ENCODE measurements around the gene COX5A. TPM values are rescaled to one million over a fixed set of nuclear protein-coding genes. Genes with fewer than 3 reads are reported as not detected.

Gene COX5A
- total and polyA plus RNA-seq, 12 donors: 60.9 to 330 (median 153) TPM

DNA sequence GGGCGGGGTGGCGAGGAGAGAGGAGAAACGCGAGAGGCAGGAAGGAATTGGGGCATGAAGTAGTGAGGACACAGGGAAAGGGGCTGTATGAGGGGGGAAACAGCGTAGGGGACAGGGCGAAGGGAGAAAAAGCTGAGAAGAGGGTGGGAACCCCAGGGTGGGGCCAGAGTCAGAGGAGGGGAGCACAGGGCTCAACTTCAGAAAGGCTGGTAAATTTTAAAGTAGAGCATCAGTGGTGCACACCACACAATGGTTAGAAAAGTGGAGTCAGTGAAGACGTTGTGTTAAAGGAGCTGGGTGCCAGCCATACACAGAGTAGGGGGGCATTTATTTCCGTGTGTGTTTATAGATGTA, 21.7 kb upstream of the COX5A start:
- Histone ChIP-seq H3K4me3 (peak overlapping the region in 1 of 4 donors; percentile 74), H3K9me3 (replicated peaks in 1 of 3) (no peaks in the 10 kb centered on the region), H3K27ac (no peak overlapping the region), H3K36me3 (replicated peaks in 1 of 2) (no peaks in the 10 kb centered on the region), H3K27me3 (no peaks in the 10 kb centered on the region), H3K4me1 (replicated peaks in 1 of 2) (peaks cover 13 to 40% of the 10 kb centered on the region in 2 donors)
- TF ChIP-seq, protein P1, sequence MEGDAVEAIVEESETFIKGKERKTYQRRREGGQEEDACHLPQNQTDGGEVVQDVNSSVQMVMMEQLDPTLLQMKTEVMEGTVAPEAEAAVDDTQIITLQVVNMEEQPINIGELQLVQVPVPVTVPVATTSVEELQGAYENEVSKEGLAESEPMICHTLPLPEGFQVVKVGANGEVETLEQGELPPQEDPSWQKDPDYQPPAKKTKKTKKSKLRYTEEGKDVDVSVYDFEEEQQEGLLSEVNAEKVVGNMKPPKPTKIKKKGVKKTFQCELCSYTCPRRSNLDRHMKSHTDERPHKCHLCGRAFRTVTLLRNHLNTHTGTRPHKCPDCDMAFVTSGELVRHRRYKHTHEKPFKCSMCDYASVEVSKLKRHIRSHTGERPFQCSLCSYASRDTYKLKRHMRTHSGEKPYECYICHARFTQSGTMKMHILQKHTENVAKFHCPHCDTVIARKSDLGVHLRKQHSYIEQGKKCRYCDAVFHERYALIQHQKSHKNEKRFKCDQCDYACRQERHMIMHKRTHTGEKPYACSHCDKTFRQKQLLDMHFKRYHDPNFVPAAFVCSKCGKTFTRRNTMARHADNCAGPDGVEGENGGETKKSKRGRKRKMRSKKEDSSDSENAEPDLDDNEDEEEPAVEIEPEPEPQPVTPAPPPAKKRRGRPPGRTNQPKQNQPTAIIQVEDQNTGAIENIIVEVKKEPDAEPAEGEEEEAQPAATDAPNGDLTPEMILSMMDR (IDR thresholded peaks at IDR 0.05): no peak
- no peak for TF ChIP-seq POLR2A (IDR thresholded peaks at IDR 0.05)
- 37 to 44% (median 43%) methylated on average over 8 of the region's 8 CpGs for WGBS, 4 donors
- DNase-seq: no peak
- intact Hi-C loops (cut with DNase I): loop anchor here in 1 of 2 donors (10.0 kb wide), 1 partner anchor 325 kb away; no protein-coding TSS in a partner anchor

DNA sequence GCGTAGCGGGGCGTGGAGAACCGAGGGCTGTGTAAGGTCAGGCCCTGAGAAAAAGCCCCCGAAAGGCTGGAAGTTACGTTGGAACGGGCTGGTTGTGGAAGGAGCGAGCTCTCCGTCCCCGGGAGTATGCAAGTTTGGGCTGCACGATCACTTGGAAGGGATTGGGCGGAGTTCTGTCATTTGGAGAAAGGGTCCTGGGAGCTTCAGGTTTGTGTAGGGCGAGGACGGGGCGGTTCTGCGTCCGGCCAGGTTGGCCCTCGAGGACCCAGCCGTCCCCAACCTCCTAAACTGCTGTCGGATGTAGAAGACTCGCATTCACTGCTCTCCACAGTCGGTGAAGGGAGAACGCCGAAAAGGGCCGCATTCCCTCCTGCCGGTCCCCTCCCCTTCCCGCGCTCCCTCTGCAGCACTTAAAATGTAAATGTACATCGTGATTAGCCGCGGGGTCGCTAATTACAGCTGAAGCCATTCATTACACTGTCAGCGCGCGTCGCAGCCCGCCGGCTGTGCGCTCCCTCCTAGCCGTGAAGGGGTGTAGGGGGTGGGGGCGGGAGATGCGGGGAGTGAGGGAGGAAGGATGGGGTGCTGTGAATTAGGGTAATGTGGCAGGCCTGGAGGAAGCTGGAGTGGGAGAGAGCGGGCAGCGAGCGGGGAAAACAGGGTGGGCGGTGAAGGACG, 21.2 kb upstream of the COX5A start:
- no peak for DNase-seq
- peak overlapping the region in 2 of 5 donors; percentile 5 to 55 for H3K27ac ChIP-seq

DNA sequence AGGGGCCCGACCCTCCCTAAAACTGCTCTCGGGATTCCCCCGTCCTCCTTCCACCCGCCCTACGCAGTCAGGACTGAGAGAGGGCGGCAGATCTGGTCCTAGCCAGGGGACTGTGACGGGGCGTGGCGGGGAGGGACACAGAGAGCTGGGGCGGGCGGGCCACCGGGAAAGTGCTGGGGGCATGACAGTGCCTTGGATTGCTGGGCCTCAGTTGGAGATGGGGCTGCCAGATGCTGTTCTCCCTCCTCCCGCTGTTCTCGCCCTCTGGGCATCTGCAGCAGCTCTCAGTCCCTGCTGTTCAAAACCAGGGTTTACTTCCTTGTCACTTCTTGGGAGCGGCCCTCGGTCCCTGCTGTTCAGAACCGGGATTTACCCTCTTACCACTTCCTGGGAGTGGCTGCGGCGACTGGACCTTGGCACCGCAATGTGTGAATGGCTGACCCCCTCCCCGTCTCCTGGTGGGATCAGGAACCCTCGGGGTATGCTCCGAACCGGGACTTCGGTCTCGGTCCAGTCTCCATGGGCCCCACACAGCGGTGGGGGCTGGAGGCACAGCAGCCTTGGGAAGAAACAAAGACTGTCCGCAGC, 20.5 kb upstream of the COX5A start:
- intact Hi-C loops (cut with DNase I): loop anchor here in 1 of 2 donors (10.0 kb wide), 1 partner anchor 324 kb away; no protein-coding TSS in a partner anchor
- H3K27ac ChIP-seq: peak overlapping the region in 2 of 5 donors; percentile 45 to 55
- no peaks in the 10 kb centered on the region for H3K9me3 ChIP-seq (replicated peaks in 1 of 3)
- TF ChIP-seq, protein P1 (IDR thresholded peaks at IDR 0.05): peak in 5 of 6 experiments; percentile 7 to 47 (median 28)
- TF ChIP-seq POLR2A (IDR thresholded peaks at IDR 0.05): no peak
- no peaks in the 10 kb centered on the region for H3K27me3 ChIP-seq
- DNase-seq: peak; percentile 37 to 80 (median 53)
- H3K4me3 ChIP-seq: peak overlapping the region in 2 of 4 donors; percentile 3 to 74
- H3K36me3 ChIP-seq (replicated peaks in 1 of 2): no peaks in the 10 kb centered on the region
- 19 to 45% (median 35%) methylated on average over 26 to 28 of the region's 28 CpGs for WGBS, 4 donors
- peaks cover 18 to 51% of the 10 kb centered on the region in 2 donors for H3K4me1 ChIP-seq (replicated peaks in 1 of 2)

More for the DNA sequence above, 21.2 kb upstream of the COX5A start:
- peaks cover 17 to 45% of the 10 kb centered on the region in 2 donors for H3K4me1 ChIP-seq (replicated peaks in 1 of 2)
- WGBS, 4 donors: 31 to 38% (median 33%) methylated on average over 44 to 47 of the region's 47 CpGs
- no peaks in the 10 kb centered on the region for H3K36me3 ChIP-seq (replicated peaks in 1 of 2)
- H3K27me3 ChIP-seq: no peaks in the 10 kb centered on the region
- intact Hi-C loops (cut with DNase I): loop anchor here in 1 of 2 donors (10.0 kb wide), 1 partner anchor 324 kb away; no protein-coding TSS in a partner anchor
- H3K4me3 ChIP-seq: peak overlapping the region in 2 of 4 donors; percentile 3 to 74
- TF ChIP-seq, protein P1 (IDR thresholded peaks at IDR 0.05): no peak
- no peak for TF ChIP-seq POLR2A (IDR thresholded peaks at IDR 0.05)
- no peaks in the 10 kb centered on the region for H3K9me3 ChIP-seq (replicated peaks in 1 of 3)

DNA sequence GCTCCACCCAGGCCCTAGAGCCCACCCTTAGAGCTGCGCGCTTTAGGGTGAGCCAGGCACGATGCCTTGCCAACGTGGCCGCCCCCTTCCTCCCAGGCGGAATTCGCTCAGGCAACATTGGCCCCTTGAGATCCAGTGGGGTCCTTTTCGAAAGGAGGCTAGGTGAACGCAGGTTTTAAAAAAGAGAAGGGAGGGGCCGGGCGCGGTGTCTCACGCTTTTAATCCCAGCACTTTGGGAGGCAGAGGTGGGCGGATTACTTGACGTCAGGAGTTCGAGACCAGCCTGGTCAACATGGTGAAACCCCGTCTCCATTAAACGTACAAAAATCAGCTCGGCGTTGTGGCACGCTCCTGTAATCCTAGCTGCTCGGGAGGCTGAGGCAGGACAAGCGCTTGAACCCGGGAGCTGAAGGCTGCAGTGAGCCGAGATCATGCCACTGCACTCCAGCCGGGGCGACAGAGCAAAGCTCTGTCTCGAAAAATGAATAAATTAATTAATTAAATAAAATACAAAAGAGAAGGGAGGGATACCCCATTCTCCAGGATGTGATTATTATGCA, 19.7 kb upstream of the COX5A start:
- Histone ChIP-seq H3K4me3 (peak overlapping the region in 1 of 4 donors; percentile 74), H3K4me1 (replicated peaks in 1 of 2) (peaks cover 18 to 51% of the 10 kb centered on the region in 2 donors), H3K36me3 (replicated peaks in 1 of 2) (no peaks in the 10 kb centered on the region), H3K9me3 (replicated peaks in 1 of 3) (no peaks in the 10 kb centered on the region), H3K27me3 (no peaks in the 10 kb centered on the region), H3K27ac (peak overlapping the region in 4 of 5 donors; percentile 9 to 94 (median 87))
- peak in 1 of 7 donors; percentile 65 for DNase-seq
- intact Hi-C loops (cut with DNase I): loop anchor here in 1 of 2 donors (10.0 kb wide), 1 partner anchor 323 kb away; no protein-coding TSS in a partner anchor
- 26 to 36% (median 33%) methylated on average over 23 to 28 of the region's 28 CpGs for WGBS, 4 donors
- TF ChIP-seq, protein P1 (IDR thresholded peaks at IDR 0.05): peak in 1 of 6 experiments; percentile 0
- TF ChIP-seq POLR2A (IDR thresholded peaks at IDR 0.05): no peak
